Upper lobe of right lung (tissue), 1 donor: Measurements from ENCODE around the gene ME3. TPM values are rescaled to one million over a fixed set of nuclear protein-coding genes. Genes with fewer than 3 reads are reported as not detected.
A peak's percentile ranks its signal among the peaks of the same experiment; 100 is the strongest.

ENCODE experiments used
- ATAC-seq: fragments of 200-7000 bp; cut with Tn5 transposase; one replicate; pipeline ENCODE4 v1.9.1; 2020; ENCODE audit warnings: mild to moderate bottlenecking, moderate library complexity
- DNase-seq: peaks from one replicate; pipeline ENCODE4 v3.0.0-alpha.2; 2020
- H3K27ac ChIP-seq: fragments of 200-600 bp; one replicate; pipeline ENCODE4 v1.8.0; 2022
- H3K27me3 ChIP-seq: fragments of 200-600 bp; one replicate; pipeline ENCODE4 v1.8.0; 2022; ENCODE audit warnings: mild to moderate bottlenecking
- H3K36me3 ChIP-seq: fragments of 200-600 bp; one replicate; pipeline ENCODE4 v1.8.0; 2022
- H3K4me1 ChIP-seq: fragments of 200-600 bp; one replicate; pipeline ENCODE4 v1.8.0; 2022
- H3K4me3 ChIP-seq: fragments of 200-600 bp; one replicate; pipeline ENCODE4 v1.8.0; 2022; ENCODE audit warnings: mild to moderate bottlenecking
- H3K9me3 ChIP-seq: fragments of 200-600 bp; one replicate; pipeline ENCODE4 v1.8.0; 2022
- intact Hi-C: fragments of 100-400 bp; cut with DNase I; formaldehyde crosslinking; loops from one replicate; pipeline ENCODE4 v1.11.0; 2022
- total RNA-seq: library from RNA; stranded (reverse); fragmentation: NEBNext Ultra II Directional; extraction: Animal tissue kit (Norgen Biotek cat#: 25700); gene quantifications from one replicate; pipeline ENCODE4 v1.2.1, GENCODE V29; 2021
- TF ChIP-seq, protein P1 (sequence below): fragments of 200-600 bp; IDR thresholded peaks from one replicate; pipeline ENCODE4 v1.8.0; 2022; ENCODE audit warnings: antibody characterized with exemption
- donor health status: DM: no; HTN: yes; CAD: no; lungs with severe emphysema.

ME3 gene
- total RNA-seq, 1 donor from 2014 or later, result 24.7 TPM

DNA sequence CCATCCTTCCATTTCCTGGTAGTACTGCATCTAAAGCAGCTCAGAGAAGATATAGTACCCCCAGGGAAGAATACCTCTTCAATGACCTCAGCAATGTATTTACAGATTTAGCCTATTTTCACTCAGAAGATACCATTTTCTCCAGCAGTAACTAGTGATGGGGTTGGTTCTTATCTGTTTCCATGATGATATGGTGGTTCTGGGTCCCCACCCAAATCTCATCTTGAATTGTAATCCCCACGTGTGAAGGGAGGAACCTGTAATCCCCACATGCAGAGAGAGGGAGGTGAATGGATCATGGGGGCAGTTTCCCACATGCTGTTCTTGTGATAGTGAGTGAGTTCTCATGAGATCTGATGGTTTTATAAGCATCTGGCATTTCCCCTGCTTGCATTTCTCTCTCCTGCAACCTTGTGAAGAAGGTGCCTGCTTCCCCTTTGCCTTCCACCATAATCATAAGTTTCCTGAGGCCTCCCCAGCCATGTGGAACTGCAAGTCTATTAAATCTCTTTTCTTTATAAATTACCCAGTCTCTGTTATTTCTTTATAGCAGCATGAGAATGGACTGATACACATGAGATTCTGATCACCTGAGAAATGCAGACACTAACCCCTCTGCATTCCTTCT is 158.6 kb downstream of the ME3 start:
- no peak for DNase-seq
- intact Hi-C loops, result no loop called here
- Histone ChIP-seq H3K4me3 (no peak overlapping the region), H3K9me3 (no peaks in the 10 kb centered on the region), H3K36me3 (no peaks in the 10 kb centered on the region), H3K27ac (no peak overlapping the region), H3K4me1 (peaks cover 23% of the 10 kb centered on the region), H3K27me3 (no peaks in the 10 kb centered on the region)
- no peak for ATAC-seq
- TF ChIP-seq, protein P1, sequence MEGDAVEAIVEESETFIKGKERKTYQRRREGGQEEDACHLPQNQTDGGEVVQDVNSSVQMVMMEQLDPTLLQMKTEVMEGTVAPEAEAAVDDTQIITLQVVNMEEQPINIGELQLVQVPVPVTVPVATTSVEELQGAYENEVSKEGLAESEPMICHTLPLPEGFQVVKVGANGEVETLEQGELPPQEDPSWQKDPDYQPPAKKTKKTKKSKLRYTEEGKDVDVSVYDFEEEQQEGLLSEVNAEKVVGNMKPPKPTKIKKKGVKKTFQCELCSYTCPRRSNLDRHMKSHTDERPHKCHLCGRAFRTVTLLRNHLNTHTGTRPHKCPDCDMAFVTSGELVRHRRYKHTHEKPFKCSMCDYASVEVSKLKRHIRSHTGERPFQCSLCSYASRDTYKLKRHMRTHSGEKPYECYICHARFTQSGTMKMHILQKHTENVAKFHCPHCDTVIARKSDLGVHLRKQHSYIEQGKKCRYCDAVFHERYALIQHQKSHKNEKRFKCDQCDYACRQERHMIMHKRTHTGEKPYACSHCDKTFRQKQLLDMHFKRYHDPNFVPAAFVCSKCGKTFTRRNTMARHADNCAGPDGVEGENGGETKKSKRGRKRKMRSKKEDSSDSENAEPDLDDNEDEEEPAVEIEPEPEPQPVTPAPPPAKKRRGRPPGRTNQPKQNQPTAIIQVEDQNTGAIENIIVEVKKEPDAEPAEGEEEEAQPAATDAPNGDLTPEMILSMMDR, result no peak

DNA sequence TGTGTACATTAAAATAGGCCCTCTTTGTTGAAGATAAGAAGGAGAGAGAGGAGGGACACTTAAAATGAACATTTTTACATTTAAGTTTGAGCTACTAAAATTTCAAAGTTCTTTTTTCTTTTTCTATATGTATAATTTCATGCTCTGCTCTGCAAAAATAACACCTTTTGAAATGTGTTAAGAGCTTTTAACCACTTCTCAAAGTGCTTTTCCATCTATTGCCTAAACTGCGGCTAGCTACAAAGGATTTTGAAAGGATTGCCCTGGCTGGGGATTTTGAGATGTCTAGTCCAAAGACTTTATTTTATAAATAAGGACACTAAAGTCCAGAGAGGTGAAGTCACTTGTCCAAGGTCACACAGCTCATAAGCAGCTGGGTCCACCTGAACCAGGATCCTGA is 159.3 kb downstream of the ME3 start:
- intact Hi-C loops, result no loop called here
- no peak overlapping the region for H3K27ac ChIP-seq
- ATAC-seq (no peak), DNase-seq (no peak)
- no peaks in the 10 kb centered on the region for H3K27me3 ChIP-seq
- no peak overlapping the region for H3K4me3 ChIP-seq
- TF ChIP-seq, protein P1, result no peak
- peaks cover 19% of the 10 kb centered on the region for H3K4me1 ChIP-seq
- H3K36me3 ChIP-seq, result no peaks in the 10 kb centered on the region
- H3K9me3 ChIP-seq, result no peaks in the 10 kb centered on the region

DNA sequence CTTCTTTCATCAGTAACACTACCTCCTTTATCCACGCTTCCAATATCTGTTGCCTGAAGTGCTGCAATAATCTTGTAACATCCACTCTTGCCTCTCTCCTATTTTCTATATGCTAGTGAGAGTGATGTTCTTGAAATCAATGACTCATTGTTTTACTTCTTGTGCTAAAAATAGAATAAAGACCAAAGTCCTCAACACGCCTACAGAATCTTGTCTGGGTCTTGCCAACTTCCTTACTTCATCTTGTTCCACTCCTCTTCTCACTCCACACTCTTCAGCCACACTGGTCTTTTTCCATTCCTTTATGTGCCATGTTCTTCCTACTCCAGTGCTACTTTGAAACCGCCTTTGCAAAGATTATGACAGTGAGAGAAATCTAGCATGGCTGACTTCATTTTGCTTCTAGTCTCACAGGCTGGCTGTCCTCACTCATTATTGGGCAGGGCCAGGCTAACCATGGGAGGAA is 161.3 kb downstream of the ME3 start:
- DNase-seq (no peak), ATAC-seq (peak; percentile 72)
- intact Hi-C loops, result no loop called here
- Histone ChIP-seq H3K36me3 (no peaks in the 10 kb centered on the region), H3K27me3 (no peaks in the 10 kb centered on the region), H3K27ac (no peak overlapping the region), H3K4me3 (no peak overlapping the region), H3K9me3 (no peaks in the 10 kb centered on the region), H3K4me1 (peaks cover 17% of the 10 kb centered on the region)
- TF ChIP-seq, protein P1, result no peak

DNA sequence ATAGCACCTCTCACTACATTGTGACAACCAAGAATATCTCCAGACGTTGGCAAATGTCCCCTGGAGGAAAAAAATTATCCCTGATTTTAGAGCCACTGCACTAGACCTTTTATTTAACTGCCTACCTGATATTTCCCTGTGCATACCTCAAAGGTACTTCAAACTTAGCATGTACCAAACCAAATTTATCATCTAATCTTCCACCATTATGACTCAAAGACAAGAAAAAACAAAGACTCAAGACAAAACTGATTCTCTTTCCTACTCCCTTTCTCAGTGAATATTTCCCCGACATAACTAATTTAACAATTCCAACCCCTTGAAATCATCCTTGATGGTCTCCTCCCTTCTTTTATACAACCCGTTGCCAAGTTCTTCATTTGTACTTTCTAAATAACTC is 161.7 kb downstream of the ME3 start:
- Histone ChIP-seq H3K9me3 (no peaks in the 10 kb centered on the region), H3K4me3 (no peak overlapping the region), H3K4me1 (peaks cover 12% of the 10 kb centered on the region), H3K27ac (no peak overlapping the region), H3K27me3 (no peaks in the 10 kb centered on the region), H3K36me3 (no peaks in the 10 kb centered on the region)
- DNase-seq, result no peak
- no peak for ATAC-seq
- TF ChIP-seq, protein P1, result no peak
- intact Hi-C loops, result no loop called here

DNA sequence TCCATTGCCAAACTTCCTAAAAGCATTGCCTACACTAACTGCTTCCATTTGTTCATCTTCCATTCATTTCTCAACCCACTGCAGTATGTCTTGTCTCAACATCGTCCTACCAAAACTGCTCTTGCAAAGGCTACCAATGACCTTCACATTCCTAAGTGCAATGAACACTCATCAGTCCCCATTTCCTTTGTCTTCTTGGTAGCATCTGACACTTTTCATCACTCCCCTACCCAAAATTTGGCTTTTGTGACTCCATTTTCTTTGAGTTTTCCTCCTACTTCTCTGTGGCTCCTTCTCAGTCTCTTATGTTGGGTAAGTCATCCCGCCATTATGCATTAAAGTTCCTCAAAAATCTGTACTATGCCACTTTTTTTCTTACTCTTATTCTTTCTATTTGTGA is 162.3 kb downstream of the ME3 start:
- no peak for DNase-seq
- H3K4me1 ChIP-seq, result peaks cover 10% of the 10 kb centered on the region
- H3K27ac ChIP-seq, result no peak overlapping the region
- no peaks in the 10 kb centered on the region for H3K9me3 ChIP-seq
- no peak overlapping the region for H3K4me3 ChIP-seq
- no peaks in the 10 kb centered on the region for H3K36me3 ChIP-seq
- intact Hi-C loops, result no loop called here
- ATAC-seq, result no peak
- no peaks in the 10 kb centered on the region for H3K27me3 ChIP-seq
- TF ChIP-seq, protein P1, result no peak

DNA sequence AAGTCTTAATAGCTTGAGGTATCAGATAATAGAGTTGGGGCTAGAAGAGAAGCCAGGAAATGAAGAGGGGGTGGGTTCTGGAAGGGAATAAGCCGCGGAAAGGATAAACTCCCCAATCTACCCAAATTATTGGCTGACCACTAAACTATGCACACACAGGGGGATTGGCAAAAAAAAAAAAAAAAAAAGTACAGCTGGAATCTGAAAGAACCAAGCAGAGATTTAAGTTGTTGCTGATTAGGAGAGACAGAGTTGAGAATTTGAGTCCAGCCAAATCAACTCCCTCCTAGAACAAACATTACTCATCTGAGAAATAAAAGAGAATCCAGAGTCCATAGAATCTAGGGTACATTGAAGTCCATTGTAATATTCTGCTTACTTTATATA is 162.8 kb downstream of the ME3 start:
- no peaks in the 10 kb centered on the region for H3K36me3 ChIP-seq

More for the DNA sequence above, 162.8 kb downstream of the ME3 start:
- TF ChIP-seq, protein P1, result no peak
- H3K9me3 ChIP-seq, result no peaks in the 10 kb centered on the region
- ATAC-seq (no peak), DNase-seq (no peak)
- no peak overlapping the region for H3K4me3 ChIP-seq
- no peaks in the 10 kb centered on the region for H3K27me3 ChIP-seq
- intact Hi-C loops, result no loop called here
- no peak overlapping the region for H3K27ac ChIP-seq
- peaks cover 10% of the 10 kb centered on the region for H3K4me1 ChIP-seq
